ENCODE results near the gene PTTG1IP. TPM values are rescaled to one million over a fixed set of nuclear protein-coding genes. Genes with fewer than 3 reads are reported as not detected.

PTTG1IP gene, protein sequence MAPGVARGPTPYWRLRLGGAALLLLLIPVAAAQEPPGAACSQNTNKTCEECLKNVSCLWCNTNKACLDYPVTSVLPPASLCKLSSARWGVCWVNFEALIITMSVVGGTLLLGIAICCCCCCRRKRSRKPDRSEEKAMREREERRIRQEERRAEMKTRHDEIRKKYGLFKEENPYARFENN
- polyA plus RNA-seq (2011; rRNA removed), result 240 and 249 TPM in 2 replicates
- 134 and 137 TPM in 2 replicates for polyA minus RNA-seq (2011; rRNA and poly(A)+ RNA removed)

DNA sequence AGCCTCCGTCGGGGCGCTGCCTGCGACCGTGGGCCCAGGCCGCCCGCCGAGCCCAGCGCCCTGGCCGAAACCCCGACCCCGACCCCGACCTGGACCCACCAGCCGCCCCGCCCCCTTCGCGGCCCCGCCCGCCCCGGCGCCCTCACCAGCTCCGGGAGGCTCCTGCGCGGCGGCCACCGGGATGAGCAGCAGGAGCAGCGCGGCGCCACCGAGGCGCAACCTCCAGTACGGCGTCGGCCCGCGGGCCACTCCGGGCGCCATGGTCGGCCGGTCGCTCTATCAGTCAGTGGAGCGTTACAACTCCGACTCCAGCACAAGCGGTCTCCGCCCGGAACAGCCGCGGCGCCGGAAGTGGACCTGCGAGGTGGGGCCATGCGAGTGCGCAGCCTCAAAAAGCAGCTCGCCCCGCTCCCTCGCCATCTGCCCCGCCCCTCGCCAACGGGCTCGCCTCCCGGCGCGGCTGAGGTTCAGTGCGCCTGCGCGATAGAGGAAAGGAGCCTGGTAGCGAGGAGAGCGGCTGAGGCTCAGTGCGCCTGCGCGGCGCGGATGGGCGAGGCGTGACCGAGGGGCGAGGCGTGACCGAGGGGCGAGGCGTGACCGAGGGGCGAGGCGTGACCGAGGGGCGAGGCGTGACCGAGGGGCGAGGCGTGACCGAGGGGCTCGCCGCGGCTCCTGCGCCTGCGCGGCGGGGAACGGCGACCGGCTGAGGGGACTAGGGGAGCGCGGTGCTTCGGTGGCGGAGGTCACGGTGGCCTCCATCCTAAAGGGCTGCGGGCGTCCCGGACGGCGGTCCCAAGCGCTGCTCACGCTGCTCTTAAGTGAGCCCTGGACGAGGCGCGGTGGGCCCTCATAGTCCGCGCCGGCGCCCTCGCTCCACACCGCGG, at the start of gene PTTG1IP:
Gene PTTG1IP (minus strand): TSS at position 335 of the 884 bp plus-strand sequence. CDS start 74 bp downstream, at position 261.
- Histone ChIP-seq H3K27me3 (ENCODE audit: control insufficient read depth, insufficient read depth, low read length) (no peaks in the 10 kb centered on the region), H3K4me3 (ENCODE audit: low read depth, low read length) (peak within 1 kb of the TSS; percentile 88), H3K9me3 (ENCODE audit: control insufficient read depth, insufficient read depth, low read length) (no peaks in the 10 kb centered on the region; the same call in 1 of the 2 replicates), H3K27ac (ENCODE audit: low read depth, low read length) (peak within 1 kb of the TSS; percentile 68)
- POLR2A ChIA-PET, result interaction anchor here (0.6 to 2.8 kb wide), 8 partner anchors 10 to 177 kb away, joined by 3 to 30 read pairs (median 4); partner anchors contain the start of genes SLX9 and UBE2G2
- CTCF ChIA-PET, result no interaction called here
- peak; percentile 90 for DNase-seq (ENCODE audit: low read depth, low spot score)
- TF ChIP-seq, protein P1, sequence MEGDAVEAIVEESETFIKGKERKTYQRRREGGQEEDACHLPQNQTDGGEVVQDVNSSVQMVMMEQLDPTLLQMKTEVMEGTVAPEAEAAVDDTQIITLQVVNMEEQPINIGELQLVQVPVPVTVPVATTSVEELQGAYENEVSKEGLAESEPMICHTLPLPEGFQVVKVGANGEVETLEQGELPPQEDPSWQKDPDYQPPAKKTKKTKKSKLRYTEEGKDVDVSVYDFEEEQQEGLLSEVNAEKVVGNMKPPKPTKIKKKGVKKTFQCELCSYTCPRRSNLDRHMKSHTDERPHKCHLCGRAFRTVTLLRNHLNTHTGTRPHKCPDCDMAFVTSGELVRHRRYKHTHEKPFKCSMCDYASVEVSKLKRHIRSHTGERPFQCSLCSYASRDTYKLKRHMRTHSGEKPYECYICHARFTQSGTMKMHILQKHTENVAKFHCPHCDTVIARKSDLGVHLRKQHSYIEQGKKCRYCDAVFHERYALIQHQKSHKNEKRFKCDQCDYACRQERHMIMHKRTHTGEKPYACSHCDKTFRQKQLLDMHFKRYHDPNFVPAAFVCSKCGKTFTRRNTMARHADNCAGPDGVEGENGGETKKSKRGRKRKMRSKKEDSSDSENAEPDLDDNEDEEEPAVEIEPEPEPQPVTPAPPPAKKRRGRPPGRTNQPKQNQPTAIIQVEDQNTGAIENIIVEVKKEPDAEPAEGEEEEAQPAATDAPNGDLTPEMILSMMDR (IDR thresholded peaks at IDR 0.05; ENCODE audit: low read depth, low read length), result no peak

DNA sequence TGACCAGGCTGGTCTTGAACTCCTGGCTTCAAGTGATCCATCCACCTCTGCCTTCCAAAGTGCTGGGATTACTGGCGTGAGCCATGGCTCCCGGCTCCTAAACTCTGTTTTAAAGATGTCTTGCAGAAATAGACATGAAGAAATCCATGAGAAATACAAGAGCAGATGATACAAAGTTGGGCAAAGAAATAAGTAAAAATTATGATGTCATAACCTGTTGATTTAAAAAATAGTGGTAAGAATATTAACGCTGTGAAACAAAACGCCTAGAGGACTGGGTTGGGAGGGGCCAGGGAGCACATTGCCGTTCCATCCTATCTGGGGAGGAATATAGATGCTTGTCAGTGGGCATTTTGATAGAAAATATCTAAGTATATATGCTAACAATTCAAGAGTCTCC, 48.4 kb upstream of the PTTG1IP start:
- H3K4me3 ChIP-seq (ENCODE audit: low read depth, low read length), result no peak overlapping the region
- TF ChIP-seq, protein P1 (IDR thresholded peaks at IDR 0.05; ENCODE audit: low read depth, low read length), result no peak
- no peak overlapping the region for H3K27ac ChIP-seq (ENCODE audit: low read depth, low read length)
- no peaks in the 10 kb centered on the region; the same call in 1 of the 2 replicates for H3K9me3 ChIP-seq (ENCODE audit: control insufficient read depth, insufficient read depth, low read length)
- POLR2A ChIA-PET, result no interaction called here
- peaks cover 78% of the 10 kb centered on the region for H3K27me3 ChIP-seq (ENCODE audit: control insufficient read depth, insufficient read depth, low read length)
- DNase-seq (ENCODE audit: low read depth, low spot score), result no peak
- CTCF ChIA-PET, result no interaction called here

GRCh38 chr21:44920694-44921604, 47.5 kb upstream of the PTTG1IP start, which contains the start of gene ITGB2:
Gene ITGB2 (minus strand): TSS chr21:44920899. CDS start chr21:44910782, 10,117 bp downstream.
- ChIA-PET POLR2A (no interaction called here), CTCF (no interaction called here)
- no peak for DNase-seq (ENCODE audit: low read depth, low spot score)
- TF ChIP-seq, protein P1 (IDR thresholded peaks at IDR 0.05; ENCODE audit: low read depth, low read length), result no peak
- Histone ChIP-seq H3K4me3 (ENCODE audit: low read depth, low read length) (no peak within 1 kb of the TSS), H3K27me3 (ENCODE audit: control insufficient read depth, insufficient read depth, low read length) (peaks cover 73% of the 10 kb centered on the region), H3K27ac (ENCODE audit: low read depth, low read length) (no peak within 1 kb of the TSS), H3K9me3 (ENCODE audit: control insufficient read depth, insufficient read depth, low read length) (no peaks in the 10 kb centered on the region; the same call in 1 of the 2 replicates)

GRCh38 chr21:44919913-44920693, 46.6 kb upstream of the PTTG1IP start:
- no peak overlapping the region for H3K4me3 ChIP-seq (ENCODE audit: low read depth, low read length)
- H3K27ac ChIP-seq (ENCODE audit: low read depth, low read length), result no peak overlapping the region
- TF ChIP-seq, protein P1 (IDR thresholded peaks at IDR 0.05; ENCODE audit: low read depth, low read length), result no peak
- ChIA-PET POLR2A (no interaction called here), CTCF (no interaction called here)
- no peaks in the 10 kb centered on the region; the same call in 1 of the 2 replicates for H3K9me3 ChIP-seq (ENCODE audit: control insufficient read depth, insufficient read depth, low read length)
- no peak for DNase-seq (ENCODE audit: low read depth, low spot score)
- peaks cover 73% of the 10 kb centered on the region for H3K27me3 ChIP-seq (ENCODE audit: control insufficient read depth, insufficient read depth, low read length)

All from AG04450 (cell line).